Activated CD4-positive, alpha-beta T cell treated with anti-CD3 and anti-CD28 coated beads, Interleukin-2, amount 10 ng/mL, durations not matched to agents 24 days and 14 days (primary cell): ENCODE results near the gene RGS14. TPM values are rescaled to one million over a fixed set of nuclear protein-coding genes. Genes with fewer than 3 reads are reported as not detected.

ENCODE experiments used
- DNase-seq: peaks from one replicate; pipeline ENCODE4 v3.0.0; 2022
- H3K27ac Mint-ChIP-seq: one replicate; pipeline ENCODE4 v1.8.0; 2022; ENCODE audit warnings: mild to moderate bottlenecking, mixed read lengths
- H3K27me3 Mint-ChIP-seq: one replicate; pipeline ENCODE4 v1.8.0; 2022; ENCODE audit warnings: mixed read lengths
- H3K36me3 Mint-ChIP-seq: one replicate; pipeline ENCODE4 v1.8.0; 2022; ENCODE audit warnings: low read depth, mild to moderate bottlenecking, mixed read lengths
- H3K4me1 Mint-ChIP-seq: one replicate; pipeline ENCODE4 v1.8.0; 2021; ENCODE audit warnings: mixed read lengths
- H3K4me3 Mint-ChIP-seq: one replicate; pipeline ENCODE4 v1.8.0; 2022; ENCODE audit warnings: mild to moderate bottlenecking, moderate library complexity, mixed read lengths
- H3K9me3 Mint-ChIP-seq: one replicate; pipeline ENCODE4 v1.8.0; 2021; ENCODE audit warnings: mixed read lengths
- intact Hi-C: fragments of 100-400 bp; cut with micrococcal nuclease; formaldehyde crosslinking; loops from one replicate; pipeline ENCODE4 v1.15.1; 2023
- total RNA-seq: library from RNA; stranded (reverse); gene quantifications from 2 replicates; pipeline ENCODE4 v1.2.3, GENCODE V29; 2022

The RGS14 gene
- total RNA-seq, 1 donor from 2014 or later, result 49.3 TPM

DNA sequence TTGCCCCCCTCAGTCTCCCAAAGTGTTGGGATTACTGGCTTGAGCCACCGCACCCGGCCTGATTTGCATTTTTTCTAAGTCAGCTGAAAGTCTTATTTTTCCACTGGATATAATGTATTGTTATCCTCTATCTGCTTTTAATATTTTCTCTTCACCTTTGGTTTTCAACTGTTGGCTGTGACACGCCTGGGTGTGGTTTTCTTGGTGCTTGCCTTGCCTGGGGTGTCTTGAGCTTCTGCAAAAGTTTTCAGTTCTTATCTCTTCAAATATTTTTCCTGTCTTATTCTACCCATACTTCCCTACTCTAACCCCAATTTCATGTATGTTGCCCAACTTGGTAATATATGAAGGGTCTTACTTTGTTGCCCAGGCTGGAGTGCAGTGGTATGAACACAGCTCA lies 41.7 kb upstream of the RGS14 start:
- H3K4me1 Mint-ChIP-seq, result peaks cover 25% of the 10 kb centered on the region
- DNase-seq, result no peak
- no peak overlapping the region for H3K27ac Mint-ChIP-seq
- intact Hi-C loops, result no loop called here
- peaks cover 14% of the 10 kb centered on the region for H3K36me3 Mint-ChIP-seq
- no peaks in the 10 kb centered on the region for H3K27me3 Mint-ChIP-seq
- H3K9me3 Mint-ChIP-seq, result no peaks in the 10 kb centered on the region
- H3K4me3 Mint-ChIP-seq, result peak overlapping the region; percentile 13

DNA sequence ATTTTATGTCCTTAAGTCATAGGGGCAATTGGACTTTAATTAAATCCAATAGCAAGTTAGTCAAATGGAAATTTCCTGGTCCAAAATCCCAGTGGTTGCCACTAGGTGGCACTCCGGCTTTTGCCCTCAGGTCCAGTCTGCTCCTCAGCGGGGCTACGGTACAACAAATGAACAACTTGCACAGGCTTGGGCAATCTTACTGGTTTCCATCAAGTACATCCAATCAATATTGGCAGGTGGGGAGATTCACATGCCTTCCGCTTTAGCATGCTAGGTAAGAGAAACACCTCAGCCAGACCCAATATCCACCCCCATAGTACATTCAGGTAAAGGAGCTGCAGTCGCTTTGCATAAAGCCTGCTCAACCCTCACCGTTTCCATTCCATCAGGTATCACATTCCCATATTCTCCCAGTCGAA lies 39.8 kb upstream of the RGS14 start:
- no peak overlapping the region for H3K4me3 Mint-ChIP-seq
- intact Hi-C loops, result loop anchor here (1.0 to 2.0 kb wide), 3 partner anchors 72 to 183 kb away; no protein-coding TSS in a partner anchor
- DNase-seq, result peak; percentile 92
- H3K27me3 Mint-ChIP-seq, result no peaks in the 10 kb centered on the region
- no peaks in the 10 kb centered on the region for H3K9me3 Mint-ChIP-seq
- no peak overlapping the region for H3K27ac Mint-ChIP-seq
- peaks cover 22% of the 10 kb centered on the region for H3K36me3 Mint-ChIP-seq
- H3K4me1 Mint-ChIP-seq, result peaks cover 24% of the 10 kb centered on the region

DNA sequence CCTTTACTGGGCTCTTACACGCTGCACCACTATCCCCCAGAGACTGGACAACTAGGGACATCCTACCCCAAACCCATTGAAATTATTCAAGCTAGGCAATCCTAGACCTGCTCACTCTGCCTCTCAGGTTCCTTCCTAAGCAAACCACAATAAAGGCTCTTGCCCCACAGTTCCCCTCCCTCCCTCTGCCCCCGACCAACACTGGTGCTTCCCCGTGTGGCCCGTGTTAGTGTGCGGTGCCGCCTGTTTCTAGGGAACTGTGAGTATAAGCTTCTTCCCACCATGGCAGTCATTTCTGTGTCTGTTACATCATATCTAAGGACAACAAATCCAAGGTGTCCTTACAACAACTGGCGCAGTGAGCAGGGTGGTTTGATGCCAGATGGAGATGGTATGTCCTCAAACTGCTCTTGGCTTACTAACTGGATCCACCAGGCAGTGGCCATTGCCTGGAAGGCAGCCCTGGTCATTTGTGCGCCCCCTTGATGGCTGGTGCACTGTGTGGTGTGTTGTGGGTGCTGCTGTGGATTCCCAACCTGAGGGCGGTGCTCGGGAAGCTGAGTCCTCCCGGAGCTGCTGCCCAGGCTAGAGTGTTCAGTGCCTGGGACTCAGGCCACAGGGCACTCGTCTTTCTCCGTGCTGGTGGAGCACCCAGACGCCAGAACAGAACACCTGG lies 37.7 kb upstream of the RGS14 start:
- H3K36me3 Mint-ChIP-seq, result peaks cover 22% of the 10 kb centered on the region
- intact Hi-C loops, result loop anchor here (2.0 kb wide), 1 partner anchor 181 kb away; no protein-coding TSS in a partner anchor
- H3K4me1 Mint-ChIP-seq, result peaks cover 28% of the 10 kb centered on the region
- H3K4me3 Mint-ChIP-seq, result no peak overlapping the region
- no peaks in the 10 kb centered on the region for H3K9me3 Mint-ChIP-seq
- H3K27ac Mint-ChIP-seq, result no peak overlapping the region
- DNase-seq, result no peak
- H3K27me3 Mint-ChIP-seq, result no peaks in the 10 kb centered on the region

DNA sequence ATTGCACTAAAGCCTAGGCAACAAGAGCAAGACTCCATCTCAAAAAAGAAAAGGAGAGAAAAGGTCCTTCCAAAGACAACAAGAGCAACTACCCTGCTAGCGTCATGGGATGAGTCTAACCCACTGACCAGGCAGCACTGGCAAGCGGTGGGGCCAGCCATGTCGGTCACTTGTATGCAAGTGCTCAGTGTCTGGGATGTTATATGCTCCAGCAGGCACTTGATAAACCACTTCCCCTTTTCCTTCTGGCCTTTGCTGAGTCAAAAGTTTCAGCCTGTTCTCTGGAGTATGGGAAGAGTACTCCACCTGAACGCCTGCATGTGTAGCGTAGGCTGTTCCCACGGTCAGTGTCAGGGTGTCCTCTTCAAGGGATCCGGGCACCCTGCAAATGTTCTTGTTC lies 36.8 kb upstream of the RGS14 start:
- intact Hi-C loops, result no loop called here
- no peak for DNase-seq

DNA sequence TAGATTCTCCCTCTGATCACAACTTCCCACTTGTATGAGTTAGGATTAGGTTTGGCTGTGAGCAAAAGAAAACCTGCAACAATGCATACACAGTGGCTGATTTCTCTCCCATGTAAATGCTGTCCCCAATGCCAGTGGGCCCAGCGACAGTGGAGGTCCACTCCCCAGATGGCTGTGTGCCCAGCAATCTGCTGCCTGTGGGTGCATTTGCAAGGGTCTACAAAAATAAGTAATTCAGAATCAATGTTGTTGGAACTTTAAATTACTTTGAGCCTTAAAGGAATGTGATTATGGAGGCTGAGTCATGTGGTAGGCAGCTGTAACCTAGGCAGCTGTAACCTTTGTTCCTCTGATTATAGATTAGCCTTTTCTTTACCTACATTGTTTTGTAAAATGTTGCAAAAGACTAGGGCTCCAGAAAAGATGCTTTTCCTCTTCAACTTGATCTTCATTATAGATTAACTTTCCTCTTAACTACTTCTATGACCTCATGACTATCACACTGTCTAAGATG lies 31.8 kb upstream of the RGS14 start:
- Mint-ChIP-seq H3K36me3 (peaks cover 19% of the 10 kb centered on the region), H3K9me3 (no peaks in the 10 kb centered on the region), H3K4me3 (no peak overlapping the region), H3K27ac (no peak overlapping the region), H3K4me1 (peaks cover 13% of the 10 kb centered on the region), H3K27me3 (no peaks in the 10 kb centered on the region)
- intact Hi-C loops, result no loop called here
- DNase-seq, result no peak

More for the DNA sequence above, 36.8 kb upstream of the RGS14 start:
- Mint-ChIP-seq H3K9me3 (no peaks in the 10 kb centered on the region), H3K36me3 (peaks cover 22% of the 10 kb centered on the region), H3K4me1 (peaks cover 27% of the 10 kb centered on the region), H3K27ac (no peak overlapping the region), H3K4me3 (no peak overlapping the region), H3K27me3 (no peaks in the 10 kb centered on the region)

DNA sequence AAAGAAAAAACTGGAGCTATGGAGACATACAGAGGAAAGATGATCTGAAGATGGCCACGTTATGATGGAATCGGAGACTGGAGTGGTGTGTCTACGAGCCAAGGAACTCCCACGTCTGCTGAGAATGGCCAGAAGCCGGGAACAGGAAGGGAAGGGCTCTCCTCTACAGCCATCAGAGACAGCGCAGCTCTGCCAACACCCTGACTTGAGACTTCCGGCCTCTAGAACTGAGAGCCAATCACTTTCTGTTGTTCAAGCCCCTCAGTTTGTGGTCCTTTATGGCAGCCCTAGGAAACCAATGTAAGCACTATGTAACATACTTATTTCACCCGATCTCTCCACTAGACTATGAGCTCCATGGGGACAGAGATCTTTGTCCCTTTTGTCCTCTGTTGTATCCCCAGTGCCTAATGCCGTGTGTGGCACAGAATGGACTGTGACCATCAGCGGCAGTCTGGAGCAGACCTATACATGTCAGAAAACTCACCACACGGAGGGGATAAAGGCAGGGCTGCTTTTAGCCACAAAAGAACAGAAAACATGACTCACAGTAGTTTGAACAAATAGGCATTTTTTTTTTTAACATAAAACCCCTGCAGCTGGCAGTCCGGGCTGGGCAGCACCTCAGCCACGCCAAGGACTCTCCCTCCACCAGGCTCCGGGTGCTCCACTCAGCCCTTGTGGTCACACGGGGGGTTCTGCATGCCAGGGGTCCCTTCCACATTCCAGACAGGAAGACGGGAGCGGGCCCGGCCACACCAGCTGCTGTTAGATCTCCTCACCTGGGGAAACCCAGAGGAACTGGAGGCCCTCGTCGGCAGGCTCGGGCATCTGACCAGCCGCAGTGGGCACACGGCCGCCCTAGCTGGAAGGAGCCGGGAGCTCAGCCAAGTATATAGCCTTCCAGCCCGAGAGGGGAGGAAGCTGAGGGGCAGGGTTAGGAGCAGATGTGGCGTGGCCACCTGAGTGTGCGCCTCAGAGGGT lies 29.9 kb upstream of the RGS14 start:
- Mint-ChIP-seq H3K27me3 (no peaks in the 10 kb centered on the region), H3K9me3 (no peaks in the 10 kb centered on the region), H3K4me3 (no peak overlapping the region), H3K27ac (peak overlapping the region; percentile 38), H3K4me1 (peaks cover 11% of the 10 kb centered on the region), H3K36me3 (peaks cover 15% of the 10 kb centered on the region)
- DNase-seq, result no peak
- intact Hi-C loops, result no loop called here

DNA sequence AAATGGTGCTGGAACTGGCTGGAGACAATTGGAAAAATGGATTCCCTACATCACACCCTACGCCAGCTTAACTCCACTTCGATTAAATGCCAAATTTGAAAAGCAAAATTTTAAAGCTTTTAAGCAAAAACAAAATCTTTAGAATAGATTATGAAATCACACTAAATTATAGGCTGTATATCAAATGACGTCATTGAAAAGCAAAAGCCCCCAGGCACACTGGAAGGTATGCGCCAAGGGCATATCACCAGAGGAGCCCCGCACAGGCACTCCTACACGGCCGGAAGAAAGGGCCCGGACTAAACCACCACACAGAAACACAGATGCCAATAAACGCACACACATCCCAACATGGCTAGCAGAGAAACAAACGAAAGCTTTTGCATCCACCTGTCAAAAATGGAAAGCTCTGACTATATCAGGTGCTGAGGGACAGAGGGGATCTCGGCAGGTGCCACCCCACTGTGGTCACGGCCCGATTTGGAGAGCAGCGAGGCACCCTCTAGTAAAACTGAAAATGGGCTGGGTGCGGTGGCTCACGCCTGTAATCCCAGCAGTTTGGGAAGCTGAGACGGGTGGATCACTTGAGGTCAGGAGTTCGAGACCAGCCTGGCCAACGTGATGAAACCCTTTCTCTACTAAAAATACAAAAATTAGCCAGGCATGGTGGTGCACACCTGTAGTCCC lies 29.0 kb upstream of the RGS14 start:
- peaks cover 6% of the 10 kb centered on the region for H3K4me1 Mint-ChIP-seq
- H3K9me3 Mint-ChIP-seq, result no peaks in the 10 kb centered on the region
- peaks cover 20% of the 10 kb centered on the region for H3K36me3 Mint-ChIP-seq
- DNase-seq, result no peak
- no peaks in the 10 kb centered on the region for H3K27me3 Mint-ChIP-seq
- no peak overlapping the region for H3K27ac Mint-ChIP-seq
- intact Hi-C loops, result no loop called here
- no peak overlapping the region for H3K4me3 Mint-ChIP-seq

DNA sequence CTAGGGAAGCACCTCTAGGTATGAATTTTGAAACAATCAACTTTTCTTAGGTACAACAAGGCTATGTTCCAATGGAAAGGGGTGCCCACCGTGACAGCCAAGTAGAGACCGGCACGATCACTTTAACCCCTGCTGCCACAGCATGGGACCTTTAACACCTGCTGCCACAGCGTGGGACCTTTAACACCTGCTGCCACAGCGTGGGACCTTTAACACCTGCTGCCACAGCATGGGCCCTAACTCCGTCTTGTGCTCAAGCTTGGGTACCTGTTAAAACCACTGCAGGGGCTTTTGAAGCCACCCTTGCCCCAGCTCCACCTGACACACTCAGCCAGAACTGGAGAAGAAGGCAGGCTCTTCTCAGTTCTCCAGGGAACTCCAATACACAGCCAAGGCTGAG lies 27.8 kb upstream of the RGS14 start:
- no peaks in the 10 kb centered on the region for H3K9me3 Mint-ChIP-seq
- no peak for DNase-seq
- peaks cover 2% of the 10 kb centered on the region for H3K4me1 Mint-ChIP-seq
- H3K36me3 Mint-ChIP-seq, result peaks cover 31% of the 10 kb centered on the region
- intact Hi-C loops, result no loop called here
- no peak overlapping the region for H3K4me3 Mint-ChIP-seq
- no peaks in the 10 kb centered on the region for H3K27me3 Mint-ChIP-seq
- H3K27ac Mint-ChIP-seq, result no peak overlapping the region

DNA sequence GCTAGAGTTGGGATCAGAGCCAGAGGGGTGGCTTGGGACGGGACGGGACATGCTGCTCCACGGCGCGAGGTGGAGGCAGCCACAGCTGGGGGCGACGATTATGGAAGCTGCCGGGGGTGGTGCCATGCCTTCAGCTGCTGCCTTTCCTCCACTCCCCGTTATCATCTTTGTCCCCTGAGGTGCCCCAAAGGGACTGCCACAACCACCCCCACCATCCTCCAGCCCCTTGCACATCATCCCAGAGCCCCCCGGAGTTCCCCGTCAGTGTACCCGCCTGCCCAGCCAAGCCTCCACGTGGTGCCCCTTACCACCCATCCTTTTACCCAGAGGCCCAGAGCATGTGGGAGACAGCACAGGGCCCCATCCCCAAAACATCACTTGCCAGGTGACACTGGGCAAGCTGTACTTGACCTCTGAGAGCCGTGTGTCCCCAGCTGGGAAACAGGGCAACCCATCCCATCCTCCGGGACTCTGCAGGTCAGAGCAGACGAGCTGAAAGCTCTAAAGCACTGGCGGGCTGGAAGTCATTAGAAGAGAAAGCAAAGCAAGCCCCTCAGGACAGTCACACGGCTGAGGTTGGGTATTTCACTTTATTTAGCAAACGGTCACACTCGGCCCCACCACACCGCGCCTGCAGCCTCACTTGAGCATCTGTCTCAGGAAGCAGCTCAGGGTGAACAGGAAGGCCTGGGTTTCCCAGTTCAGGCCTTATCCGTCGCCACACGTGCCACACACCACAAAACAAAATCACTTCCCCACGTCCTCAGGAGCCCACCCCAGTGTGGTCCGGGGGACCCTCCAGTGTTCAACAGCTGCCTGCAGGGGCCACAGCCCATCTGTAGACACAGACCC lies 26.5 kb upstream of the RGS14 start:
- H3K9me3 Mint-ChIP-seq, result no peaks in the 10 kb centered on the region

DNA sequence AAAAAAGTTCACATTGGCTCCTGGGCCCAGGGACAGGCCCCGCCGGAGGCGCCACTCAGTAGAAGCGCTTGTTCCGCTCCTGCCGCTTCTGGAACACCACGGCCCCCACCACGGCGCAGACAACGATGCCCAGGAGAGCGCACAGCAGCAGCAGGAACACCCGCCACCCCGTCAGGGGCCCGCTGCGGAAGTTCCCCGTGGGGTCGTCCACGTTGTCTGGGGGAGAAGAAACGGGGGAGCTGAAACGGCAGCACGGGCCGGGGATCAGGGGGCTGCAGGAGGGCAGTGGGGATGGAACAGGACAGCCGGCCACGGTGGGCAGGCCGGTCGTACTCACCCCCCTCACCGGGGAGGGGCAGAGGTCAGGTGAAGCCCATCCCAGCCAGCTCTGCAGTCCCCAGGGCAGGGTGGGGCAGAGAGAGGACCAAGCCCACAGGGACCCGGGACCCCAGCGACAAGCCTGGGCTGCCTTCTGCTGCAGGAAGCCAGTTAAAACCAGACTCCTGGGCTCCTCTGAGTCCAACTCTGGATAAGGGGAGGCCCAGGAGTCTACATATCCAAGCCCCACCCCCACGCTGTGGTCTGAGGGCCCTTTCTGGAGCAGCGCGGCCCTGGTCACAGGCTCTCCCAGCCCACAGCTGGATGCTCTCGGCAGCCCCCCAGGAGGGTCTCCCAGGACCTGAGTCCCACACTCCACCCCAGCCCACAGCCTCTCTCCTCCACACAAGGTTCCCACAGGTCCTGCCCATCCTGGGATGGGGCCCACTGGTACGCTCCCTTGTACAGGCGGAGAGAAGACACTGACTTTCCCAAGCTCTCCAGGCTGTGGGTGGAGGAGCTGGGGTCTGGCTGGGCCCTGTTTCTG lies 25.5 kb upstream of the RGS14 start:
- peaks cover 48% of the 10 kb centered on the region for H3K36me3 Mint-ChIP-seq
- H3K4me3 Mint-ChIP-seq, result no peak overlapping the region
- no peak for DNase-seq
- intact Hi-C loops, result no loop called here
- no peaks in the 10 kb centered on the region for H3K9me3 Mint-ChIP-seq
- H3K27me3 Mint-ChIP-seq, result no peaks in the 10 kb centered on the region
- H3K27ac Mint-ChIP-seq, result no peak overlapping the region
- H3K4me1 Mint-ChIP-seq, result peaks cover 2% of the 10 kb centered on the region

More for the DNA sequence above, 26.5 kb upstream of the RGS14 start:
- intact Hi-C loops, result no loop called here
- H3K36me3 Mint-ChIP-seq, result peaks cover 41% of the 10 kb centered on the region
- H3K4me3 Mint-ChIP-seq, result no peak overlapping the region
- no peak for DNase-seq
- H3K27ac Mint-ChIP-seq, result no peak overlapping the region
- H3K4me1 Mint-ChIP-seq, result peaks cover 2% of the 10 kb centered on the region
- no peaks in the 10 kb centered on the region for H3K27me3 Mint-ChIP-seq

DNA sequence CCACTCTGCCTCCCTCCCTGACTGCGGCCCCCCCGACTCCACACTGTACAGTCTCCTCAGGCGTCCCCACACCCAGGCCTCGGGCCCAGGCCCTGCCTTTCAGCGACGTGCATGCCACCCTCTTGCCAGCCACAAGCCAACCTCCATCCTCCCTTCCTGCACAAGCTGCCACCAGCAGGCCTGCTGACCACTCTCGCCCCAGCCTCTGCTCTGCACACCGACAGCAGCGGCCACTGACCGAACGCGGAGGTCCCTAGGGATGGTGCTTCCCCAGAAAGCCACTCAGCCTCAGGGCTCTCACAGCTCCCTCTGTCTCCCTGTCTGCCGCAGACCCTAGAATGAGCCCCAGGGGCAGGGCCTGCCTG lies 24.8 kb upstream of the RGS14 start:
- H3K36me3 Mint-ChIP-seq, result peaks cover 49% of the 10 kb centered on the region
- no peak for DNase-seq
- H3K4me1 Mint-ChIP-seq, result no peaks in the 10 kb centered on the region
- H3K4me3 Mint-ChIP-seq, result no peak overlapping the region
- no peaks in the 10 kb centered on the region for H3K9me3 Mint-ChIP-seq
- H3K27ac Mint-ChIP-seq, result no peak overlapping the region
- no peaks in the 10 kb centered on the region for H3K27me3 Mint-ChIP-seq
- intact Hi-C loops, result no loop called here

DNA sequence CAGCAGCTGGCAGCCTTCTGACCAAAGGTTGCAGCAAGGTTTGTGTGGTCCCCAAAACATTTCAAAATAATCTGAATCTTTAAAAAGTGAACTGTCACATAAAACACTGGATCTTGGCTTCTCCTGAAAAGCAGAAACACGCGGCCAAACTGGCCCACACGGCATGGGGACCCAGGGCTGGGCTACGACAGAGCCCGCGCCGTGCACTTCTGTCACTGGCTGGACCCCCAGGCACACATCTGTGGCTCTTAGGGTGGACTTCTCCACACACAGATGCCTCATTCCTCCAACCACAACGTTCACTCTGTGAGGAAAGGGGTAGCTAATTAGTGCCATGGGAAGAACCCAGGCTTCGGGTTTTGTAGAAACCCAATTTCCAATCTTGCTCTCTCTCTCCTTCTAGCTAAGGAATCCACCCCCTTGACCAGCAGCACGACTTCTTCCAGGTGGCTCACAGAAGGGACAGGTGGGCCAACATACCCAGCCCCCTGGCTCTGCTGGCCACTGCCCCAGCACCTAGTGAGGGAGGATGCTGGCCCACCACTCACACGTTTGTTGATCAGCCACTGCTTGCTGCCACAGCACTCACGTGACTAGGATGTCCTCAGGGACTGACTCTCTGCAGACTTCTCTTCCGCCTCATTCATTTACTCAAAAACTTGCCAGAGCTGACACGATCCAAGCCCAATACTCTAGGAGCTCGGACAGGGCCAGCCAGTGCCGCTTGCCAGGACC lies 24.1 kb upstream of the RGS14 start:
- Mint-ChIP-seq H3K36me3 (peaks cover 49% of the 10 kb centered on the region), H3K27me3 (no peaks in the 10 kb centered on the region), H3K4me3 (no peak overlapping the region), H3K9me3 (no peaks in the 10 kb centered on the region), H3K4me1 (no peaks in the 10 kb centered on the region), H3K27ac (no peak overlapping the region)
- DNase-seq, result no peak
- intact Hi-C loops, result no loop called here
